GM21360 (cell line): Measurements from ENCODE around the gene ZNF705A.
"Not testable (repeated sequence)": the region's sequence is repeated elsewhere in the genome, so short reads cannot be mapped to it uniquely, and the experiment has no call there.

Experiments used
- ATAC-seq: cut with Tn5 transposase; IDR thresholded peaks from one replicate; pipeline ENCODE4 v1.9.1; 2021; ENCODE audit warnings: mild to moderate bottlenecking, moderate library complexity; ENCODE audit not compliant: unreplicated experiment

The ZNF705A gene

DNA sequence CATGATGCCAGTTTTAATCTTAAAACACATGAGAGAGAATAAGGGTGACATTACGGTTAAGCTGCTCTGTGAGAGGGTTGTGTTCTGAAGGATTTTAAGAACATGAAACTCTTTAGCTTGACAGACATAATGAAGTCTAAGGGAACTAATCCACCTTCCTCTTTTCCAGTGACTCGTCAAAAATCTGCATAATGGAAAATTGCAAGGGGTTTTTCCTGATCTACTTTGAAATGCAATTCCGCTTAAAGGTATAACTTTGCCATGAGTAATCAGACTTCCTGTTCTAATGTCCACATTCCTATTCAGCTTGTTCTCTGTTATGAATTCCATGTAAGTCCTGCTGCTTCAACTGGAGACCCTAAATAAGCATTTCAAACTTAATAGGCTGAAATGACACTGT is at the start of gene ZNF705A:
Gene ZNF705A, plus strand, starts transcription at position 171 of the 400 bp plus-strand sequence. CDS start 15,611 bp downstream, outside the sequence.
- ATAC-seq: no peak

DNA sequence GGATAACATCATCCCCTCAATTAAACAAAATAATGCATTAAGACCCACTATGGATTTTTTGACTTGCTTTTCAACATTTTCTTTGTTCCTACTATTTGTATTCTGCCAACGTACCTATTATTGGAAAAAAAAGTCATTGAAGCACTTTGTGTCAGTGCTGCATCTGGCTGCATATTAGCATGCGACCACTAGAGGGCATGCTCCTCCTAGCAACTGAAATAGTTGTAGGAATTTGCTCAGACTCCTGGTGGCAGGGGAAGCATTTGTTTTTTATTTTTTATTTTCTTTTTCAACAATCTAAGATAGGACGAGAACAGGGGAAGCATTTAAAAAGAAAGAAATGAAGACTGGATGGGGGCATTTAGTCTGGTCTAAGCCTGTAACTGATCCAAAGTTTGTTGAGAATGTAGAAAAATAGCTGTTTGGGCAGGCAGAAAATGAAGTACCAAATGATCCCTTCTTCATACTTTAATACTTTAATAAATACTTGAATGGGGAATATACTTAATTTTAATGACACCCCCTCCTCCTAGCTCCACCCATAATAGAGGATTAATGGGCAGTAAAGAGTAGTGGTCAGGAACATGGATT is 47.9 kb upstream of the ZNF705A start:
- no peak for ATAC-seq

DNA sequence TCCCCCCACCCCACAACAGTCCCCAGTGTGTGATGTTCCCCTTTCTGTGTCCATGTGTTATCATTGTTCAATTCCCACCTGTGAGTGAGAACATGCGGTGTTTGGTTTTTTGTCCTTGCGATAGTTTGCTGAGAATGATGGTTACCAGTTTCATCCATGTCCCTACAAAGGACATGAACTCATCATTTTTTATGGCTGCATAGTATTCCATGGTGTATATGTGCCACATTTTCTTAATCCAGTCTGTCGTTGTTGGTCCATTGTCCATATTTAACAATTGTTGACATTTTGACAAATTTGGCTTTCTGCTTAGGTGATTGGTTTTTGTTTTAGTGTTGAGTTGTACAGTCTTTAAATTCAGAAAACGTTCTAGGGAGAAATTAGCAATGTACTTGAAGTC is 43.7 kb upstream of the ZNF705A start:
- not testable (repeated sequence) for ATAC-seq

DNA sequence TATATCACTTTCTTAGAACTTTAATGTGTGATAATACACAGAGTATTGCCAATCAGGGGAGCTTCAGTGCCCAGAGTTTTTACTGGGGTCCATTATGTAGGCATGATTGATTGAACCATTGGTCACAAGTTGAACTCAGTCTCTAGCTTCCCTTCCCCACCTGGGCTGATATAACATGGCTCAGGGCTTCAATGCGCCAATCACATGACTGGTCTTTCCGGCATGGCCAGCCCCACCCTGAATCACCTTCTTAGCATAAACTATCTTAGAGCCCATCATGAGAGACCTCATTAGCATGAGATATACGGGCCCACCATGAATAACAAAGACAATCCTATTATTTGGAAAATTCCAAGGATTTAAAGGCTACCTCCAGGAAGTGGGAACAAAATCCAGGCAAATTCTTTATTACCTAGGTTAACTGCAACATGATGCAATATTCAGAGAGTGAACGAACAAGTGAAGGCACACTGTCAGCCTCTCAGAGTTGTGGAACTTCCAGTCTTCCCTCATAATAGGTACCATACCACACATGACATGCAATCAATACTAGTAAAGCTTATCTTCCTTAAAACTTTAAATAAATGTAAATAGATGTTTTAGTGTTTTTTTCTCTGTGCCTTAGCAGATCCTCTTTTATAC is 36.6 kb upstream of the ZNF705A start:
- no peak for ATAC-seq

DNA sequence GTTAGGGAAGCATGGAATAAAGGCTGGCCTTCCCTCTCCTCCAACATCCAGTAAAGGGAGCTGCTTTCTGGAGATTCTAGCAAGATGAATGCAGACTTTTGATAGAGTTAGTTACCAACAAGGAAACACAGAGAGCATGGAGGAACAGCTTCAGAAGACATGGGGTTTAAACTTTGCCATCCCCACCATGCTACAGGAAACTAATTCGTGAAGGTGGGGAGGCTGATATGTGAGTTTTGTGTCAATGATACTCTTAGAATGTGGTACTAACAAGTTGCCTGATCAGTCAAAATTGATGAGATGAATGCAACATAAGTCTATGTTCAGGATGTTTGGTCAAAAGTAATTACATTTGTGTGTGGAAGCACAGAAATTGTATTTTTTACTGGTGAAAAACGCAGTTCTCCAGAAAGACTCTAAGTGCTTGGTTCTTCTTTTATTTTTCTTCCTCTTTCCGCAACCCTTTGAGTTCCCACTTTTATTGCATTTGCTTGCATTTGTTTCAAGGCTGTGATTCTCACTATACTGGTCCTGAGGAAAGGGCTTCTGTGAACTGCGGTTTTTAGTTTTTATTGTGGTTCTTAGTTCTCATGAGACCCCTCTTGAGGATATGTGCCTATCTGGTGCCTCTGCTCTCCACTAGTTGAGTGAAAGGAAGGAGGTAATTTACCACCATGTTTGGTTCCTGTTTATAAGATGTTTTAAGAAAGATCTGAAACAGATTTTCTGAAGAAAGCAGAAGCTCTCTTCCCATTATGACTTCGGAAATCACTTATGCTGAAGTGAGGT is 33.5 kb upstream of the ZNF705A start, which contains the start of gene CLEC4A:
Gene CLEC4A, plus strand, starts transcription at position 494 of the 789 bp plus-strand sequence. Its CDS starts 262 bp downstream, at position 756.
- ATAC-seq: no peak

DNA sequence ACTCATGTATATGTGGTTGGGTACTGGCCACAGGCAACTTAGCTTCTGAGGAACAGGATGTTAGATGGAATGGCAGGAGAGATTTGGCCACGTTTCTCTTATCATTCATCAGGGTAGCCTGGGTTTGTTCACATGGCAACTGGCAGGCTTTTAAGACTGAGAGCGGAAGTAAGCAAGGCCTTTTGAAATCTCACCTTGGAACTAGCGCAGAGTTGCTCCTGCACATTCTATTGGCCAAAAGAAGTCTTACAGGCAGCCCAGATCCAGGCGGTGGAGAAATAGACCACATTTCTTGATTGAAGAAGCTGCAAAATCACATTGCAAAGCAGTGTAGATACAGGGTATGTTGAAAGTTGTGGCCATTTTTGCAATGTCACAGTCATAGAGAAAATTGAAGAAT is 29.7 kb upstream of the ZNF705A start:
- ATAC-seq: no peak

GRCh38 chr12:8133636-8134397 is 23.0 kb upstream of the ZNF705A start:
- ATAC-seq: not testable (repeated sequence)

DNA sequence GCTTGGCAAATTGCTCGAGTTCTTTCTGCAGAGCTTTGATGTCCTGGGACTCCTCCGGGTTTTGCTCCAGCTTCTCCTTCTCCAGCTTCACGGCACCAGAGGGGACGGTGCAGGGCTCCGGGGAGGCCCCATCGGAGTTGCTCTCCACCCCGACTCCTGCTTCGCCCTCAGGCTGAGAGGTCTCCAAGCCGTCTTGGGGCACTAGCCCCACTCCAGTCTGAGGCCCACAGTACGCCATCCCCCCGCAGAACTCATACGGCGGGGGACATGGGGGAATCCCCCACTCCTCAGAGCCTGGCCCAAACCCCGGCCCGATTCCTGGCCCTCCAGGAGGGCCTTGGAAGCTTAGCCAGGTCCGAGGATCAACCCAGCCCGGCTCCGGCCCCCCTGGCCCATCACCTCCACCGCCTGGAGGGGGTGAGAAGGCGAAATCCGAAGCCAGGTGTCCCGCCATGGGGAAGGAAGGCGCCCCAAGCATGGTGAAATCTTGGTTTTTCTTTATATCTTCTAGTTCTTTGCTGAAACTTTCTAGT is 22.4 kb upstream of the ZNF705A start:
- not testable (repeated sequence) for ATAC-seq

- ATAC-seq: not testable (repeated sequence)
These were observed 15.2 kb upstream of the ZNF705A start for GRCh38 chr12:8141647-8142046.

- no peak for ATAC-seq
These were observed 13.6 kb upstream of the ZNF705A start for GRCh38 chr12:8143261-8143660.

DNA sequence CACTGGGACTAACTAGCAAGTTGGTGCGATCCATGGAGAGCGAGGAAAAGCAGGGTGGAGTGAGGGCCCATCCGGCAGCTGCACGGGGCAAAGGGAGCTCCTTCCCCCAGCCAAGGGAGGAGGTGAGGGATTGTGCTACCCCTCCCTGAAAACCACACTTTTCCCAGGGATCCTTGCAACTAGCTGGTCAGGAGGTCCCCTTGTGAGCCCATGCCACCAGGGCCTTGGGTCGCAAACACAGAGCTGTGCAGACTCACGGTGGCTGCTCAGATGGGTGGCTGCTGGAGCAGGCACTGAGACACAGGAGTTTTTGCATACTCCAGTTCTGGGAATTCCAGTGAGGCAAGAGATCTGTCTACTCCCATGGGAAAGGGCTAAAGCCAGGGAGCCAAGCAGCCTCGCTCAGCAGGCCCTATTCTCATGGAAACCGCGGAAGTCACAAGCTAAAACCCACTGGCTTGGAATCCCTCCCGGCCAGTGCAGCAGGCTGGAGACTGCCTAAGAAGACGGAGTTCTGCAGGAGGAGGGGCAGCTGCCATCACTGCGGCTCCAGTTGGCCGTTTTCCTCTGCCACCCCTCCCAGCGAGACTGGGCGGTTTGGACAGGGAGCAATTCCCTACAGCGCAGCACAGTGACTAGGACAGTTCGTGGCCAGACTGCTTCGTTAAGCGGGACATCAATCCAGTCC is 10.9 kb upstream of the ZNF705A start:
- no peak for ATAC-seq

- ATAC-seq: no peak
These were observed 10.4 kb upstream of the ZNF705A start for GRCh38 chr12:8146442-8146771.

DNA sequence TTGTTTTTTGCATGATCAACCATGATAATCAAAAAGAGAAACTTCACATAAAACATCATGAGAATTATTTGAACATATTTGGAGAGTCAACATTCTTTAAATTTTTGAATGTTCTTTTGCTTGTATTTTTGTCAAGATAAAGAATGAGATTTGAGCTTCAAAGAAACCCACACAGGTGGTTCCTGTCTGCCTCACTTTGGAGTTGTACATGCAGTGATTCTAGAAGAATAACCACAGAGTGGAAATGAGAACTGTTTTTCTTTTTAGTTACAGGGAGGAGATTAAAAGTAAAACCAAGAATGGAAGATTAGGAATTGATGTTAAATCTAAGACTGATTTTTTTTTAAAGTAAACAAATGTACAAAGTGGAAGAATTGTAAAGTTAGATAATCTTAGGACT is 2.3 kb upstream of the ZNF705A start:
- no peak for ATAC-seq

DNA sequence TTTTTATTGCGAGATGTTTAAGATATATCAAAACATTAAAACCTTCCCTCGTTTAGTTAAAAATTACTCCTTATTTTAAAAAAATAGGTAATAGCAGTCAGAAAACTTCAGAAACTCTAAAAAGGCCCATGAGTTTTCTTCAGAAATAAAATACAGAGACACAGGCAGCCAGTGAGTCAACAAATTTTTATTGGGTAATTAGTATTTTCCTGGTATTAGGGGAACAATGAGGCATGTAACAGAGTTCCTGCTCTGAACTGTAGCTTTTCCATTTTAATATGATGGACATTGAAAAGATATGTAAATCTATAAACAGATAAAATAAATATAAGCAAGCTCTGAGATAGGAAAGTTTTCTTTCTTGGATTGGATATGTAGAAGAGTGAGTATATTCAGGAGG is 399 bp upstream of the ZNF705A start:
- ATAC-seq: no peak

GRCh38 chr12:8157484-8158198 is 826 bp downstream of the ZNF705A start:
- no peak for ATAC-seq

DNA sequence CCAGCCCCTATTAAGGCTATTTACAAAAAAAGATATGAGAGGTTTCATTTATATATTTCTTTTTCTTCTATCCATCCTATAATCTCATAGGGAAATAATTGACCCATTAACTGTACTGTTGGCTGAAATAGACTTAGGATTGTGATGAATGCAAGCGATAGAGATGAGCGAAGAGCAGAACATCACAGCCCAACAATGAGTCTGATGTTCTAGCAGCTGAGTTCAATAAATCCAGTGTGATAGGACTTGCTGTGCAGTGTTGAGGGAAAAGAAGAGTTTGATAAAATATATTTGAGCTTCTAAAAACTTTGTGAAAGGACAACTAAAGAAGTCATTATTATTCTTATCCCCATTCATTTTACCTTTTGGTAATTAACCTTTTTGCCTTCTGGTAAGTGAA is 16.1 kb downstream of the ZNF705A start:
- ATAC-seq: not testable (repeated sequence)

DNA sequence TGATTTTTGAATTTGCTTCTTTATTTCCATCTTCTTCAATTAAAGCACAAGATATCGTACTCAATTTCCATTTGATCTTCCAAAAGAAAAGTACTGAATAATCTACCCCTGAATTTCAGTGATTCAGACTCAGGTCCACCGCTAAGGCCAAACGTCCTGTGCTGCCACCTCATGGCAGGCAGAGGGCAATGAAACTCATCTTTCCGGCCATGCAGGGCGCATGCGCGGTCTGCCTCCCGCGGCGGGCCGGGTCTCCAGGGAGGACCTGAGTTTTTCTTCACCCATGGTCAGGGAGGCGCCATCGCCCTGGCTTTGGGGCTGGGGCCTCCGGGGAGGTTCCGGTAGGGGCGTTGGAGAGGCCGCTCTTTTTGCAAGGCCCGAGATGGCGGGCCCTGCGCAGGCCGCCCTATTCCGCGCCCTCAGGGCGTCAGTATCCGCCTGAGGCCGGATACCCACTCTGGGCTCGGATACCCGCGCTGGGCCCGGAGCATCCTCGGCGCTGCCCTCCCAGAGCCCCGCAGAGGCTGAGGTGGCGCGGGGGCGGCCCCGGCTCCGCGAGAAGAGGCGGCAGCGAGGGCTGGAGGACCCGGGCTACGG is 23.3 kb downstream of the ZNF705A start:
- ATAC-seq: not testable (repeated sequence)

DNA sequence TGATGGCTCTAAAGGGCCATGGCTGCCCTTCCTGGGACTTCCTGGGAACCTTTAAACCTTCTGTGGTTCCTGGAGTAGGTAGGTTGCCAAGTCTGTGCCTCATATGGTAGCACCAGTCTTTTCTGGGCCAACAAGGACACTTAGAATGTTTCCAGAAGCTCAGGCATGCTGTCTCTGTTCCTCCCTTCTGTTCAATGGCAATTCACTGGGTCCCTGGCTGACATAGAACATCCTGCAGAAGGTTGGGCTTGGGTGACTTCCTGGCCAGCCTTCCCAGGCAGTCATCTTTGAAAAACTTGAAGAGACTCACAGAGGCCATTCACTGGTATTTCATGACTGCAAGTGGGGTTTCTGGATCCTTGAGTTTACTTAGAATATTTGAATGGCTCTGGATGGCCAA is 24.5 kb downstream of the ZNF705A start:
- ATAC-seq: not testable (repeated sequence)

DNA sequence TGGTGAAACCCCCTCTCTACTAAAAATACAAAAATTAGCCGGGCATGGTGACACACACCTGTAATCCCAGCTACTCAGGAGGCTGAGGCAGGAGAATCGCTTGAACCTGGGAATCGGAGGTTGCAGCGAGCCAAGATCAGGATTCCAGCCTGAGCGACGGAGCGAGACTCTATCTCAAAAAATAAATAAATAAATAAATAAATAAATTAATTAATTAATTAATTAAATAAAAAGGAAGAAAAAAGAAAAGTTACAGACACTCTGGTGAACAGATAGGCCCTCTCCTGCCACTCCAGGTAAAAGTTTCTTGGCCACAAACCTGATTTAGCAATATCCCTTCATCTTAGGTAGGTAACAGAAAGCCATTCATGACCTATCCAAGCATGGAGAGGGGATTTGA is 26.1 kb downstream of the ZNF705A start:
- not testable (repeated sequence) for ATAC-seq
